ENCODE data around the gene PDLIM1. TPM values are rescaled to one million over a fixed set of nuclear protein-coding genes. Genes with fewer than 3 reads are reported as not detected.

PDLIM1 gene
- total and polyA plus RNA-seq, 8 donors, result 79.6 to 268 (median 97.5) TPM

- ATAC-seq (no peak), DNase-seq (no peak)
- H3K4me3 ChIP-seq, result no peak overlapping the region
- TF ChIP-seq, protein P1, sequence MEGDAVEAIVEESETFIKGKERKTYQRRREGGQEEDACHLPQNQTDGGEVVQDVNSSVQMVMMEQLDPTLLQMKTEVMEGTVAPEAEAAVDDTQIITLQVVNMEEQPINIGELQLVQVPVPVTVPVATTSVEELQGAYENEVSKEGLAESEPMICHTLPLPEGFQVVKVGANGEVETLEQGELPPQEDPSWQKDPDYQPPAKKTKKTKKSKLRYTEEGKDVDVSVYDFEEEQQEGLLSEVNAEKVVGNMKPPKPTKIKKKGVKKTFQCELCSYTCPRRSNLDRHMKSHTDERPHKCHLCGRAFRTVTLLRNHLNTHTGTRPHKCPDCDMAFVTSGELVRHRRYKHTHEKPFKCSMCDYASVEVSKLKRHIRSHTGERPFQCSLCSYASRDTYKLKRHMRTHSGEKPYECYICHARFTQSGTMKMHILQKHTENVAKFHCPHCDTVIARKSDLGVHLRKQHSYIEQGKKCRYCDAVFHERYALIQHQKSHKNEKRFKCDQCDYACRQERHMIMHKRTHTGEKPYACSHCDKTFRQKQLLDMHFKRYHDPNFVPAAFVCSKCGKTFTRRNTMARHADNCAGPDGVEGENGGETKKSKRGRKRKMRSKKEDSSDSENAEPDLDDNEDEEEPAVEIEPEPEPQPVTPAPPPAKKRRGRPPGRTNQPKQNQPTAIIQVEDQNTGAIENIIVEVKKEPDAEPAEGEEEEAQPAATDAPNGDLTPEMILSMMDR (IDR thresholded peaks at IDR 0.05), result no peak
- no peaks in the 10 kb centered on the region for H3K9me3 ChIP-seq
- H3K4me1 ChIP-seq, result peaks cover 0 to 14% of the 10 kb centered on the region in 2 donors
- no peaks in the 10 kb centered on the region for H3K27me3 ChIP-seq
- no peaks in the 10 kb centered on the region for H3K36me3 ChIP-seq
- H3K27ac ChIP-seq, result no peak overlapping the region
- intact Hi-C loops (cut with DNase I), result no loop called here
These were observed 13.7 kb upstream of the PDLIM1 start for GRCh38 chr10:95304463-95304862.

DNA sequence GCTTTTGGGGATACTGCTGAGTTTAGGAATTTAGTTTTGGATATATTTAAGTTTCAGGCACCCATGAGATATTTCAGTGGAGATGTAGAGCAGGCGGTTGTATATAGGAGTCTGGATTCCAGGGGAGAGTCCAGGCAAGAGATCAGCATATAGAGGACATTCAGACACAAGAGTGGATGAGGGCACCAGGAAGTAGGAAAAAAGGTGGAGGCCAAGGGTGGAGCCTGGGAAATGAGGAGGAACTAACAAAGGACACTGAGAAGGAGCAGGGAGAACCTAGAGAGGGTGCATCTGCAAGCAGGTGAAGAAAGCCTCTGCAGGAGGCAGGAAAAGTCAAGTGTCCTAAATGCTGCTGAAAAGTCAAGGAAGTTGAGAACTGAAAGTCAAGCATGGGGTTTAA lies 13.1 kb upstream of the PDLIM1 start:
- H3K27me3 ChIP-seq, result no peaks in the 10 kb centered on the region
- TF ChIP-seq, protein P1 (IDR thresholded peaks at IDR 0.05), result no peak
- no peaks in the 10 kb centered on the region for H3K9me3 ChIP-seq
- no peaks in the 10 kb centered on the region for H3K36me3 ChIP-seq
- ATAC-seq (no peak), DNase-seq (no peak)
- H3K27ac ChIP-seq, result no peak overlapping the region
- intact Hi-C loops (cut with DNase I), result no loop called here
- H3K4me3 ChIP-seq, result no peak overlapping the region
- peaks cover 0 to 8% of the 10 kb centered on the region in 2 donors for H3K4me1 ChIP-seq

- intact Hi-C loops (cut with DNase I), result no loop called here
- DNase-seq (no peak), ATAC-seq (no peak)
- H3K27ac ChIP-seq, result no peak overlapping the region
- H3K4me1 ChIP-seq, result peaks cover 0 to 4% of the 10 kb centered on the region in 2 donors
- H3K27me3 ChIP-seq, result no peaks in the 10 kb centered on the region
- no peaks in the 10 kb centered on the region for H3K36me3 ChIP-seq
- TF ChIP-seq, protein P1 (IDR thresholded peaks at IDR 0.05), result no peak
- H3K9me3 ChIP-seq, result no peaks in the 10 kb centered on the region
- H3K4me3 ChIP-seq, result no peak overlapping the region
These were observed 12.7 kb upstream of the PDLIM1 start for GRCh38 chr10:95303535-95303934.

GRCh38 chr10:95300022-95300539 lies 9.3 kb upstream of the PDLIM1 start:
- DNase-seq (no peak), ATAC-seq (no peak)
- TF ChIP-seq, protein P1 (IDR thresholded peaks at IDR 0.05), result no peak
- Histone ChIP-seq H3K27ac (no peak overlapping the region), H3K36me3 (no peaks in the 10 kb centered on the region), H3K4me3 (no peak overlapping the region), H3K9me3 (no peaks in the 10 kb centered on the region), H3K4me1 (peaks cover 7 to 8% of the 10 kb centered on the region in 2 donors), H3K27me3 (peaks cover 0 to 5% of the 10 kb centered on the region in 2 donors)
- intact Hi-C loops (cut with DNase I), result no loop called here

DNA sequence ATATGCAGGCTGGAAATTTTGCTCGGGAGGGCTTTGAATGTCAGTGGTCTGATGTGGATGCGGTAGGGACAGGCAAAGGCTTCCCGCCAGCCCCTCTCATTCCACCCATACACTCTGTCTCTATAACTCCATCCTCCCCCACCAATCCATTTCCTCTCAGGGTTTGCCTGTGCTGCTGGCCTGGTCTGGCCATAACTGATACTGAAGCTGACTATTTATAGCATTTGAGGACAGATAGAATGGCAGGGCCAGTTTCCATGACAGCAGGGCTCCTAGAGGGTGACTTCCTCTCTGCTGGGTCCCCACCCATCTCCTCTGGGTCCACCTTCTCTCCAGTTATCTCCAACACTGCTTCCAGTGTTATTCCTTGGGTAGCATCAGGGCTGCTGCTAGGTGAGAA lies 6.6 kb upstream of the PDLIM1 start:
- H3K27me3 ChIP-seq, result peaks cover 0 to 7% of the 10 kb centered on the region in 2 donors
- no peak for ATAC-seq
- no peak for DNase-seq
- TF ChIP-seq, protein P1 (IDR thresholded peaks at IDR 0.05), result no peak
- no peaks in the 10 kb centered on the region for H3K36me3 ChIP-seq
- H3K4me3 ChIP-seq, result no peak overlapping the region
- no peak overlapping the region for H3K27ac ChIP-seq
- intact Hi-C loops (cut with DNase I), result no loop called here
- no peaks in the 10 kb centered on the region for H3K9me3 ChIP-seq
- peaks cover 11 to 14% of the 10 kb centered on the region in 2 donors for H3K4me1 ChIP-seq

Measured in left lung (tissue), 10 donors.